ENCODE measurements around the gene PRDX3.

GRCh38 chr10:119159332-119159731 is 19.3 kb downstream of the PRDX3 start:
- TF ChIP-seq CHD2 (IDR thresholded peaks at IDR 0.05; ENCODE audit: low read length, partially characterized antibody): no peak
- no peak for TF ChIP-seq CTCF (IDR thresholded peaks at IDR 0.05)

Data from A549 (cell line).